ENCODE results near the gene PLA2G4E.

DNA sequence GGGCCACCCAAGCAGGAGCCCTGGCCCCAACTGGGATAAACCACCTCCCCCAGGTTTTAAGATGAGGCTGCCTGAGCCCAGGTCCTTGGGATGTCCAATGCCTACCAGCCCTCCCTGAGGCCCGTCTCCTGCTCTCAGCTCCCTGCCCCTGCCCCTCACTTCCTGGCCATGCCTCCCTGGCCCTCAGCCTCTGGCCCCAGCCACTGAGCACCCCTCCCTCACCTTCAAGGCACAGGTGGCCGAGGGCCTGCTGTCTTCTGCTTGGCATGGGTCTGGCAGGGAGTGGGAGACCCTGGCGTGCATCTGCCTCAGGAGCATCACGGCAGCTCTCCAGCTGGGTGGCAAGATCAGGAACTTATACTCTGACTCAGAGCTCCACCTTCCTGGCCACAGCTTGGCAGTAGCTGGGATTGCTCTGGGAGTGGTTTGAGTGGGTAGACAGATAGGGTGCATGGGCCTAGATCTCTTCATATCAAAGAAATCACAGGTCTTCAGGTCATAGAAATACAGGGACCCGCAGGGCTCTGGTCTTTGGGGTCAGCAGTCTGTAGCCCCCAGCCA, at the start of gene PLA2G4E:
- TF ChIP-seq, protein P1, sequence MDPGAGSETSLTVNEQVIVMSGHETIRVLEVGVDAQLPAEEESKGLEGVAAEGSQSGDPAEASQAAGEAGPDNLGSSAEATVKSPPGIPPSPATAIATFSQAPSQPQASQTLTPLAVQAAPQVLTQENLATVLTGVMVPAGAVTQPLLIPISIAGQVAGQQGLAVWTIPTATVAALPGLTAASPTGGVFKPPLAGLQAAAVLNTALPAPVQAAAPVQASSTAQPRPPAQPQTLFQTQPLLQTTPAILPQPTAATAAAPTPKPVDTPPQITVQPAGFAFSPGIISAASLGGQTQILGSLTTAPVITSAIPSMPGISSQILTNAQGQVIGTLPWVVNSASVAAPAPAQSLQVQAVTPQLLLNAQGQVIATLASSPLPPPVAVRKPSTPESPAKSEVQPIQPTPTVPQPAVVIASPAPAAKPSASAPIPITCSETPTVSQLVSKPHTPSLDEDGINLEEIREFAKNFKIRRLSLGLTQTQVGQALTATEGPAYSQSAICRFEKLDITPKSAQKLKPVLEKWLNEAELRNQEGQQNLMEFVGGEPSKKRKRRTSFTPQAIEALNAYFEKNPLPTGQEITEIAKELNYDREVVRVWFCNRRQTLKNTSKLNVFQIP (CRISPR knock-in tag; IDR thresholded peaks at IDR 0.05; ENCODE audit: borderline replicate concordance, low read depth), result no peak
- TF ChIP-seq ARNTL (CRISPR knock-in tag; IDR thresholded peaks at IDR 0.05; ENCODE audit: borderline replicate concordance, low read depth), result no peak
